GM12874 (cell line): ENCODE data around the gene LYG1.

ENCODE experiments used
- CTCF ChIP-seq: IDR thresholded peaks from 2 replicates; pipeline ENCODE4 v1.5.1; 2011; ENCODE audit warnings: low read depth, mild to moderate bottlenecking, control low read depth, low read length, moderate library complexity; ENCODE audit not compliant: insufficient read depth

Gene LYG1

GRCh38 chr2:99297994-99298393 is 3.0 kb downstream of the LYG1 start:
- TF ChIP-seq CTCF, result no peak

- TF ChIP-seq CTCF, result no peak
These were observed 15.5 kb downstream of the LYG1 start for GRCh38 chr2:99285526-99285925.

GRCh38 chr2:99279969-99280695 is 20.9 kb downstream of the LYG1 start:
- TF ChIP-seq CTCF, result no peak

DNA sequence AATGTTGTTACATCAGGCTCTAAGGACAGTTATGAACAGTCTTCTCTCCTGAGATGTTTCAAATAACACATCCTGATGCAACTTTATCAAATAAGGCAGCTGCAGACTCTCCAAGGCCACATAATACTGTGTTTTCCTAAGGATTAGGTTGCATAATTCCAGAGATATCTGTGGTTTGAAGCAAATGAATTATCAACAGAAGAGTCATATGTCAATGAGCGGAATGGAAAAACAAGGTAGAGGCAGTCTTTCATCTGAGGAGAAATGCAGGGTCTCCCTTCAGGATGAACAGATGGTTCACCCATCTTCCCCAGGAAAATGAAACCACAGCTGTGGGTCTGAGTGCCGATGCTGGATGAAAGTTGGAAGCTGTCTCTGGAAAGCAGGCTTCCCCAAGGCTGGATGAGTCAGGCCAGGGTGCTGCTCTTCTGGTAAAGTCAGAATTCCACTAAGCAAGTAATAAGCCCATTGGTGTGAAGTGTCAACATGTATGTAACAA is 22.2 kb downstream of the LYG1 start:
- no peak for TF ChIP-seq CTCF

- TF ChIP-seq CTCF, result no peak
These were observed 25.1 kb downstream of the LYG1 start for GRCh38 chr2:99275882-99276281.

GRCh38 chr2:99261242-99261641 is 39.8 kb downstream of the LYG1 start:
- no peak for TF ChIP-seq CTCF

- no peak for TF ChIP-seq CTCF
These were observed 40.8 kb downstream of the LYG1 start for GRCh38 chr2:99260184-99260583.
